Breast epithelium (tissue), 3 donors: Measurements from ENCODE around the gene CCDC149.

ENCODE experiments used
- CTCF ChIP-seq, 3 donors: fragments of 450-650 bp; IDR thresholded peaks; one replicate each; pipeline ENCODE4 v1.5.1; 2016 to 2017; ENCODE audit warnings: antibody characterized with exemption in 3 of 3, mild to moderate bottlenecking in 3 of 3, moderate library complexity in 3 of 3
- POLR2A ChIP-seq: fragments of 450-650 bp; IDR thresholded peaks from one replicate; pipeline ENCODE4 v1.6.1; 2016; ENCODE audit warnings: antibody characterized with exemption, mild to moderate bottlenecking, moderate library complexity

- no peak for TF ChIP-seq CTCF (IDR thresholded peaks at IDR 0.05)
- TF ChIP-seq POLR2A, result no peak
Measured at GRCh38 chr4:24867766-24868296, 45.0 kb downstream of the CCDC149 start.
